Natural killer cell (primary cell): ENCODE data around the gene NDST3. TPM values are rescaled to one million over a fixed set of nuclear protein-coding genes. Genes with fewer than 3 reads are reported as not detected.

Experiments
- ATAC-seq, 3 donors: fragments of 150-1000 bp in 2 of 3; fragments of 200-7000 bp in 1 of 3; cut with Tn5 transposase; 1 replicate in 1 of 3; 2 replicates in 2 of 3; pipeline ENCODE4 v1.10.0; 2021; ENCODE audit warnings: mild to moderate bottlenecking in 2 of 3, moderate library complexity in 2 of 3
- DNase-seq, 2 donors: peaks; one replicate each; pipeline versions ENCODE4 v3.0.0 to v3.0.0-alpha.2; 2013 to 2021; ENCODE audit warnings: mixed read lengths in 1 of 2
- H3K27ac ChIP-seq: one replicate; pipeline ENCODE4 v1.5.1; 2013; ENCODE audit warnings: mild to moderate bottlenecking, low read length
- H3K27me3 ChIP-seq: one replicate; pipeline ENCODE4 v1.6.1; 2013; ENCODE audit warnings: low read length; ENCODE audit not compliant: control insufficient read depth, insufficient read depth
- H3K36me3 ChIP-seq: one replicate; pipeline ENCODE4 v1.6.1; 2013; ENCODE audit warnings: low read length; ENCODE audit not compliant: control insufficient read depth, insufficient read depth
- H3K4me1 ChIP-seq: one replicate; pipeline ENCODE4 v1.6.1; 2013; ENCODE audit warnings: low read length; ENCODE audit not compliant: control insufficient read depth, insufficient read depth
- H3K4me3 ChIP-seq: one replicate; pipeline ENCODE4 v1.5.1; 2013; ENCODE audit warnings: low read length
- H3K9me3 ChIP-seq: one replicate; pipeline ENCODE4 v1.6.1; 2013; ENCODE audit warnings: low read length; ENCODE audit not compliant: control insufficient read depth, insufficient read depth
- H3K27ac Mint-ChIP-seq, 2 donors: one replicate each; pipeline ENCODE4 v1.8.0; 2022; ENCODE audit warnings: mild to moderate bottlenecking in 2 of 2, mixed read lengths in 2 of 2, moderate library complexity in 1 of 2
- H3K27me3 Mint-ChIP-seq, 2 donors: one replicate each; pipeline ENCODE4 v1.8.0; 2022; ENCODE audit warnings: low read depth in 2 of 2, mixed read lengths in 2 of 2
- H3K36me3 Mint-ChIP-seq: one replicate; pipeline ENCODE4 v1.8.0; 2022; ENCODE audit warnings: mixed read lengths
- H3K4me1 Mint-ChIP-seq, 2 donors: one replicate each; pipeline ENCODE4 v1.8.0; 2022; ENCODE audit warnings: mixed read lengths in 2 of 2
- H3K4me3 Mint-ChIP-seq: one replicate; pipeline ENCODE4 v1.8.0; 2022; ENCODE audit warnings: mild to moderate bottlenecking, moderate library complexity, mixed read lengths
- H3K9me3 Mint-ChIP-seq, 2 donors: one replicate each; pipeline ENCODE4 v1.8.0; 2022; ENCODE audit warnings: mixed read lengths in 2 of 2
- WGBS: methylation state at CpG from one replicate; pipeline ENCODE4 v1.1.7; 2013; ENCODE audit warnings: missing lambda C conversion rate; ENCODE audit not compliant: insufficient coverage; 5-methylcytosine and 5-hydroxymethylcytosine counted together
- intact Hi-C: fragments of 100-400 bp; cut with micrococcal nuclease; formaldehyde crosslinking; loops from one replicate; pipeline ENCODE4 v1.14.2; 2022
- total RNA-seq, 4 donors: library from RNA; stranded (reverse); fragments of 120-200 nt in 1 of 4; gene quantifications; one replicate each; pipeline versions ENCODE4 v1.2.3 to v1.2.4, GENCODE V29; 2013 to 2022
- TF ChIP-seq, protein P1 (sequence below): fragments of 200-600 bp; IDR thresholded peaks from one replicate; pipeline ENCODE4 v1.8.0; 2022; ENCODE audit warnings: antibody characterized with exemption

Gene NDST3
- total RNA-seq, 3 donors from 2014 or later (not counting 1 experiment from before 2014, with no cell fraction given) = not detected

GRCh38 chr4:118235566-118236120 is 201.4 kb downstream of the NDST3 start:
- H3K4me1 Mint-ChIP-seq = no peaks in the 10 kb centered on the region
- H3K4me3 Mint-ChIP-seq = no peak overlapping the region
- peaks cover 0 to 5% of the 10 kb centered on the region in 2 donors for H3K27me3 Mint-ChIP-seq
- no peak overlapping the region for H3K27ac Mint-ChIP-seq
- Histone ChIP-seq H3K36me3 (no peaks in the 10 kb centered on the region), H3K4me3 (no peak overlapping the region), H3K9me3 (no peaks in the 10 kb centered on the region), H3K4me1 (no peaks in the 10 kb centered on the region), H3K27me3 (no peaks in the 10 kb centered on the region), H3K27ac (no peak overlapping the region)
- no peak for DNase-seq
- intact Hi-C loops = no loop called here
- ATAC-seq = no peak
- TF ChIP-seq, protein P1, sequence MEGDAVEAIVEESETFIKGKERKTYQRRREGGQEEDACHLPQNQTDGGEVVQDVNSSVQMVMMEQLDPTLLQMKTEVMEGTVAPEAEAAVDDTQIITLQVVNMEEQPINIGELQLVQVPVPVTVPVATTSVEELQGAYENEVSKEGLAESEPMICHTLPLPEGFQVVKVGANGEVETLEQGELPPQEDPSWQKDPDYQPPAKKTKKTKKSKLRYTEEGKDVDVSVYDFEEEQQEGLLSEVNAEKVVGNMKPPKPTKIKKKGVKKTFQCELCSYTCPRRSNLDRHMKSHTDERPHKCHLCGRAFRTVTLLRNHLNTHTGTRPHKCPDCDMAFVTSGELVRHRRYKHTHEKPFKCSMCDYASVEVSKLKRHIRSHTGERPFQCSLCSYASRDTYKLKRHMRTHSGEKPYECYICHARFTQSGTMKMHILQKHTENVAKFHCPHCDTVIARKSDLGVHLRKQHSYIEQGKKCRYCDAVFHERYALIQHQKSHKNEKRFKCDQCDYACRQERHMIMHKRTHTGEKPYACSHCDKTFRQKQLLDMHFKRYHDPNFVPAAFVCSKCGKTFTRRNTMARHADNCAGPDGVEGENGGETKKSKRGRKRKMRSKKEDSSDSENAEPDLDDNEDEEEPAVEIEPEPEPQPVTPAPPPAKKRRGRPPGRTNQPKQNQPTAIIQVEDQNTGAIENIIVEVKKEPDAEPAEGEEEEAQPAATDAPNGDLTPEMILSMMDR = no peak
- 100% methylated on average over 1 of the region's 1 CpG for WGBS
- no peaks in the 10 kb centered on the region for H3K9me3 Mint-ChIP-seq
- H3K36me3 Mint-ChIP-seq = no peaks in the 10 kb centered on the region

- Histone ChIP-seq H3K27me3 (no peaks in the 10 kb centered on the region), H3K9me3 (no peaks in the 10 kb centered on the region), H3K4me3 (no peak overlapping the region), H3K4me1 (no peaks in the 10 kb centered on the region), H3K27ac (no peak overlapping the region), H3K36me3 (no peaks in the 10 kb centered on the region)
- WGBS = 81% methylated on average over 2 of the region's 2 CpGs
- intact Hi-C loops = no loop called here
- H3K9me3 Mint-ChIP-seq = no peaks in the 10 kb centered on the region
- H3K27ac Mint-ChIP-seq = no peak overlapping the region
- DNase-seq (no peak), ATAC-seq (no peak)
- TF ChIP-seq, protein P1 = no peak
- H3K4me1 Mint-ChIP-seq = no peaks in the 10 kb centered on the region
- no peak overlapping the region for H3K4me3 Mint-ChIP-seq
- peaks cover 0 to 7% of the 10 kb centered on the region in 2 donors for H3K27me3 Mint-ChIP-seq
- H3K36me3 Mint-ChIP-seq = no peaks in the 10 kb centered on the region
These were observed 203.2 kb downstream of the NDST3 start for GRCh38 chr4:118237531-118237930.

DNA sequence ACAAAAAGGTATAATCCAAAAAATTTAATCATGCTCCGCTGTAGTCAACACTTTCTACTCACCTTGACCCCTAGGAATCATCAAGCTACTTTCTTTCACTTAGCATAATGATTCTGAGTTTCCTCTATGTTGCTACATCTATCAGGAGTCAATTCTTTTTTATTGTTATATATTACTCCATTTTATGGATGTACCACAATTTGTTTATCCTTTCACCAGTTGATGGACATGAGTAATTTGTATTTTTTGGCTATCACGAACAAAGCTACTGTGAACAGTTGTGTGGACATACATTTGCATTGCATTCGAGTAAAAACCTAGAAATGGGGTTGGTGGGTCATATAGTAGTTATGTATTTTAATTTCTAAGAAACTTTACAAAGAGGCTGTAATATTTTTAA is 215.6 kb downstream of the NDST3 start:
- Histone ChIP-seq H3K4me3 (no peak overlapping the region), H3K27me3 (no peaks in the 10 kb centered on the region), H3K36me3 (no peaks in the 10 kb centered on the region), H3K4me1 (no peaks in the 10 kb centered on the region), H3K9me3 (no peaks in the 10 kb centered on the region), H3K27ac (no peak overlapping the region)
- ATAC-seq (no peak), DNase-seq (no peak)
- Mint-ChIP-seq H3K27ac (no peak overlapping the region), H3K4me1 (no peaks in the 10 kb centered on the region), H3K27me3 (no peaks in the 10 kb centered on the region), H3K4me3 (no peak overlapping the region), H3K9me3 (no peaks in the 10 kb centered on the region), H3K36me3 (no peaks in the 10 kb centered on the region)
- TF ChIP-seq, protein P1 = no peak
- WGBS = 93% methylated on average over 2 of the region's 3 CpGs
- intact Hi-C loops = no loop called here

GRCh38 chr4:118254368-118254767 is 220.1 kb downstream of the NDST3 start:
- no peak overlapping the region for H3K27ac ChIP-seq
- H3K27me3 ChIP-seq = no peaks in the 10 kb centered on the region
- Mint-ChIP-seq H3K27ac (no peak overlapping the region), H3K4me1 (no peaks in the 10 kb centered on the region), H3K27me3 (no peaks in the 10 kb centered on the region), H3K4me3 (no peak overlapping the region), H3K36me3 (no peaks in the 10 kb centered on the region), H3K9me3 (no peaks in the 10 kb centered on the region)
- no peak overlapping the region for H3K4me3 ChIP-seq
- no peak for ATAC-seq
- no peak for DNase-seq
- TF ChIP-seq, protein P1 = no peak
- no peaks in the 10 kb centered on the region for H3K36me3 ChIP-seq
- H3K9me3 ChIP-seq = no peaks in the 10 kb centered on the region
- no peaks in the 10 kb centered on the region for H3K4me1 ChIP-seq
- intact Hi-C loops = no loop called here
